MV-4-11 (cell line): Measurements from ENCODE around the gene IL11.

Experiments
- DNase-seq: peaks from one replicate; lab custom pipeline; 2025; lab: John Stamatoyannopoulos, UW

IL11 gene

DNA sequence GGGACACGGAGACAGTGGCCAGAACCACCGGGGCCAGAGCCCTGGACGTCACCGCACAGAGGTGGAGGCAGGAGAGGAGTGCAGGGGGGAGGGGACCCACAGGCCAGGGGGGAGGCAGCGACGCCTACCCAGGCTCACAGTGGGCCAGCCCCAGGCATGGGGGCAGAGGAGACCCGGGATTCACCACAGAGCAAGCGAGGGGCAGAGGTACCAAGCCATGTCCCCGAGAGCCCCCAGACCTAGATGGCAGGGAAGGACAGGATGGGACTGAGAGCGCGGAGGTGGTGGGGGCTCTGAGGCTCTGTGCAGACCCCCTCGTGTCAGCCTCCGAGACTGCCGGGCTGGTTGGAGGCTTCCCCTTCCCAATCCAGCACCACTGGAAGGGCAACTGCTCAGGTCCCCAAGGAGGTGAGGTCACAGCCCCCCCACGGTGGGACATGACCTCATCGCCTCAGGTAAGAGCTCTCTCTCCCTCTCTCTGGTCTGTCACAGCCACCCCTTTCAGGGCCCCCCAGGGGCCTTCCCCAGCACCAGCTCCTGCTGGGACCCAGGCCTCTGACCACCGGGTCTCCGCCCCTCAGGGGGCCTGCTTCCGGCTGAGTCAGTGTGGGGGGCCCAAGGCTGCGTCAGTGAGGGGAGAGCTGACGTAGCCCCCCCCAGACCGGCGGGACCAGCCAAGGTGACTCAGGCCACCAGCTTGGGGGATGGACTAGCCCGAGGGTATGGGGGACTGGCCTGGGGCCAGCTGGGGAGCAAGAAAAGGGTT lies 2.2 kb upstream of the IL11 start:
- no peak for DNase-seq

DNA sequence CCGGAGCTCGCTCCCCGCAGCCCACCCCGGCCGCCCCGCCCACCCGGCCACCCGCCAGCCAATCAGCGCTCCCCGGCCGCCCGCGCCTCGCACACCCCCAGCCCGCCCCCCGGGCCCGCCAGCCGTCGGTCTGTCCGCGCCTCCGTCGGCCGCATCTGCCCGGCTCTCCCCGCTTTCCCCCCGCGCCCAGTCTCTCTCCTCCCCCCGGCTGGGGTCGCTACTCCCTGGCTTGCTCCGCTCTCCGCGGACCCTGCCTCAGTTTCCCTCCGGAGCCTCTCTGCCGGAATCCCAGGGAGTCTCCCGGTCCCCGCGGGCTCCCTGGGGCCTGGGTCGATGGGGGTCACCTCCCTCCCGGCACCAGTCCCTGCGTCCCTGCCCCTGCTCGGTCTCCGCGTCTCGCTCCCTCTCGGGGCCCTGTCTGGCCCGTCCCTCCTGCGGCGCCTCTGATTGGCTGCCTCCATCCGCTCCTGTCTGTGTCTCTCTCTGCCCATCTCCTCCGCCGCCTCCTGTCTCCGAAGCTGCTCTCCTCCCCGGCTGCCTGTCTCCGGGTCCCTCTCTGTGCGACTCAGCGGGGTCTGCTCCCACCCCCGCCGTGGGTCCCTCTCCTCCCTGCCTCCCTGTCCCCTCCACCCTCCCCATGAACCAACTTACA lies 484 bp downstream of the IL11 start:
- DNase-seq: no peak

- no peak for DNase-seq
These were observed 1.3 kb downstream of the IL11 start for GRCh38 chr19:55368701-55369563.

- no peak for DNase-seq
These were observed 2.2 kb downstream of the IL11 start for GRCh38 chr19:55368106-55368505.

DNA sequence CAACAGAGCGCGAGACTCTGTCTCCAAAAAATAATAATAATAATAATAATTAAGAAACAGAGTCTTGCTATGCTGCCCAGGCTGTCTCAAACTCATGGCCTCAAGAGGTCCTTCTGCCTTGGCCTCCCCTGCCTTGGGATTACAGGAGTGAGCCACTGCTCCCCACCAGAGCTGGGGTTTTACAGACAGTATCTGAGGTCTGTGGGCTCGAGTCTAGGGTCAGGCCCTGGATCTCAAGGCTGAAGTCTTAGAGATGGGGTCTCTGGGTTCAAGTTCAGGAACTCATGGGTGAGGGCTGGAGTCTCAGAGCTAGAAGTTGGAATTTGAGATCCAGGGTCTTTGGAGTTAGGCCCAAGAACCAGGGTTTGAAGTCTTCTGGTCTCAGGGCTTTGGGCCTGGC lies 3.5 kb downstream of the IL11 start:
- DNase-seq: no peak

GRCh38 chr19:55365964-55366363 lies 4.3 kb downstream of the IL11 start:
- no peak for DNase-seq

DNA sequence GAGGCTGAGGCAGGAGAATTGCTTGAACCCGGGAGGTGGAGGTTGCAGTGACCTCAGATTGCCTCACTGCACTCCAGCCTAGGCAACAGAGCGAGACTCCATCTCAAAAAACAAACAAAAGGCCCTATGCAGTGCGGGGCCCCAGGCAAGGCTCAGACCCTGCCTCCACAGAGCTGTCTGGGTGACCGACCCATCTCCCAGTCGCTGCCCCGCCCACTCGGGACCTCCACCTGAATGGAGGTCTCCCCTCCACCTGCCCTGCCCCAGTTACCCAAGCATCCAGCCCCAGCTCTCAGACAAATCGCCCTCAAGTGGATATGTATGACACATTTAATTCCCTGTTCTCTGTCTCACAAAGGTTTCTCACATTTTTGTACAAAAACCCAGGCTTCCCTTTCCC lies 5.0 kb downstream of the IL11 start:
- no peak for DNase-seq

GRCh38 chr19:55362990-55363716 lies 7.1 kb downstream of the IL11 start, which contains the start of gene GARIN5B:
GARIN5B (minus strand) TSS chr19:55363260; CDS start chr19:55363066, 194 bp downstream.
- DNase-seq: no peak

DNA sequence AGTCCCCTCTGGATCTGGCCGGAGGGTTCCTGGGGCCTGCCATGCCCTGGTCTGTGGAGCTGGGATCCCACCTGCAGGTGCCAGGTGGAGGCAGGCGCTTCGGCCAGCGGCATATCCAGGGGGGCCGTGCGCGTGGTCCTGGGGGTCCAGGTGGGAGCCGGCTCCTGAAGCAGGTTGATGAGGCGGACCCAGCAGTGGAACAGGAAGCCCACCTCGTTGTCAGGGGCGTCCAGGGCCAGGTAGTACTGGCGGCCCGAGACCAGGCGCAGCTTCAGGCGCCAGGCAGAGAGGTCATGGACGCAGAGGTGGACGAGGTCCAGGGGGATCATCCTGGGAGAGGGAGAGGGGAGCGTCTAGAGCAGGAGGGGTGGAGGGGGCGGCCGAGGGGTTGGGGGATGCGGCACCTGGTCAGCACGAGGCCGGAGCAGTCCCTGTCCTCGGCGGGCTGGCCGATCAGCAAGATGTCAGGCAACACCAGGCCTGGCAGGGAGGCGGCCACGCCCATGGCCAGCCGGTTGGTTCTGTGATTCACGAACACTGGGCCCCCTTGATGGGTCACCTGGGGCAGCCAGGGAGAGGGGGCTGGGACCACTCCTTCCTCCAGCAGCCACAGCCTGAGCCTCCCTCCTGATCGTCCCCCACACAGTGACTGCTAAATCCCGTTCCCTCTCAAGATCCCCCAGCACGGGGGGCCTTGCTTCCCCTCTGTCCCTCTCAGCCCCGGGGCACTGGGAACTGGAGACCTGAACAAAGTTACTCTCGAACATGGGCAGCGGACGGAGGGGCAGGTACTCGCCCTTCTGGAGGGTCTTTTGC lies 7.9 kb downstream of the IL11 start:
- DNase-seq: no peak

DNA sequence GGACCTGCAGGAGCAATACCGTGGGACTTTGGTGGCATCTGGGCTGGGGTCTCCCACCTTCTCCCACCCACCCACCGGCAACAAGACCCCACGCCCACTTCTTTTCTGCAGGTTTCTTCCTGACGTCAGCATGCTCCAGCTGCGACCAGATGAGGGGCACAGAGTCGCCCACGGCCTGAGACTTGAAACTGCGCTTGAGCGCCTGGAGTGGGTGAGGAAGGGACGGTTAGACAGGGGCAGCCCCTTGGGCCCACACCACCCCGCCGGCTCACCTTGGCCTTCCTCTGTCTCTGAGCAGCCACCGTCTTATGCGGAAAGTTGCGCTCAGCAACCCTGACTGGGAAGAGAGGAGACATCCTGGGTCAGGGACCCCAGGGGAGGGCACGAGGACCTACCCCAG lies 9.4 kb downstream of the IL11 start:
- no peak for DNase-seq

GRCh38 chr19:55358943-55359908 lies 11.0 kb downstream of the IL11 start:
- DNase-seq: no peak

DNA sequence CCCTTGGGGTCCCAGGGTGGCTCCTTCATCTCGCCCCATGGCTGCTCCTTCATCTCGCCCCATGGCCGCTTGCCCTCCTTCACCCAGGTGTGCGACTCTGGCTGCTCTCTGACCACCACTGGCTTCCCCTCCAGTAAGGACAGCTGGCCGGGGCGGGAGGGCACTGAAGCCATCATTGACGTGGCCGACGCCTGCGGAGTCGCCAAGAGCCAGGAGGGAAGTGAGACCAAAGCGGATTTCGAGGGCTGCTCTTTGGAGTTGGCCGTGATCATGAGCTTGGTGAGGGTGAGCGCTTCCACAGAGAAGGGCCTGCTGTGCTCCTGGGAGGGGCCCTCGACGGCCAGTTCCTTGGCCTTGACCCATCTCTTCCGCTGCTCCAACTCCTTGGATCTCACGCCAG lies 11.8 kb downstream of the IL11 start:
- DNase-seq: peak; percentile 68

GRCh38 chr19:55355213-55355821 lies 14.9 kb downstream of the IL11 start:
- DNase-seq: no peak

GRCh38 chr19:55354698-55355212 lies 15.5 kb downstream of the IL11 start, which contains the start of gene COX6B2:
COX6B2 (minus strand) TSS chr19:55354719; CDS start chr19:55354521, 198 bp downstream.
- no peak for DNase-seq

DNA sequence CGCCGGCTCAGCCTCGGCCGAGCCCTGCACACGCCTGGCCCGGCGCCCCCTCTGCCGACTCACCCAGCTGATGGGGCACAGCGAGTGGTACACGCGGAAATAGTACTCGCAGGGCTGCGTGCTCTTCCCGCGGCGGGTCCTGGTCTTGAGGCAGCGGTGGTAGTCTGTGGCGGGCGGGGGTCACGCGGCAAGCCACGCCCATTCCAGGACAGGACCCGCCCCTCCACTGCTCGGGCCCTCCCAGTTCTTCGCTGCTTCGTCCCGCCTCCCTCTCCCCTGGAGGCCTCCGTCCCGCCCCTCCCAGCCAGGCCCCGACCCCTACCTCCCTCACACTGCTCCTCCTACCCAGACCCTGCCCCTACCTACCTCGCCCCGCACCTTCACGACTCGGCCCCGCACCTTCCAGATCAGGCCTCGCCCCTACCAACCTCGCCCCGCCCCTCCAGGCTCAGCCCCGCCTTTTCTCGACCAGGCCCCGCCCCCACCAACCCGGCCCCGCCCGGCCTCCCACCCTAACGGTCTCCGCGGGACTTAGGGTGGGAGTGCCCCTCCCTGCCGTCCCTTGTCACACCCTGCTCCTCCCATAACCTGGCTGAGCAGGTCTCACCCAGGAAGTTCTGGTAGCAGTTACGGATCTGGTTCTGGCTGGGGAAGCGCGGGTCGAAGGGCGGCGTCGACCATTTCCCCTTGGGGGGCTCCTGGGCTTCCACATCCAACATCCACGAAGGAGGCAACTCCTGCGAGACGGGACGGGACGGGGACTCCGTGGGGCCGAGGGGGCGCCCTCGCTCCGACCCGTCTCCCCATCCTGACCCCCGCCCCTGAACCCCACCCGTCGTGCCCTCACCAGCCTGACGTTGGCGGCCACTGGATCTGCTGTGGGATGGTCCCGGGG lies 16.2 kb downstream of the IL11 start:
- DNase-seq: peak; percentile 67

- DNase-seq: no peak
These were observed 16.9 kb downstream of the IL11 start for GRCh38 chr19:55353356-55353802.

DNA sequence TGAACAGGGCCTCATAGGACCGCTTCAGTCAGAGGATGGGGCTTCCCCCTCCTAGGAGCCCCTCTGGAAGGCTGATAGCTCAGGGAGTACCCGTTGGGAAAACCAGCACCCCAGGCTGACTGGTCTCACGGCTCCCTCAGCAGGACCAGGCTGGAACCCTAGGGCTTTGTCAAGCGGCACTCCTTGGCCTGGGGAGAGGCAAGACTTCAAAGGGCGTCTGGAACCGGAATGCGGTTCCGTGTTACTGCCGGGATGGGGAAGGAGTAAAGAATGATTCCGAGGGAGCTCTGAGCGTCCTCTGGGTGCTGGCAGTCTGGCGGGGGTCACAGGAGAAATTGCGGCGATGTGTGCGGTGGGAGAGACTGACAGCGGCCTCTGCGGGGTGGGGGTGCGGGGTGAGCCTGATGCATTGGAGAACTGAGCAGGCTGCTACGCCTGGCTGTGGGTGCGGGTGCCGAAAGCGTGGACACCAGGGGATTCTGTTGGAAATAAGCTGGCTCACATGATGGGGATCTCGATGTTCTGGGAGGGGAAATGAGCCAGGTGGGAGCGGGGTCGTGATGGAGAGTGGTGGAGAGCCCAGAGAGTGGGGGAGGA lies 17.6 kb downstream of the IL11 start:
- DNase-seq: no peak

- no peak for DNase-seq
These were observed 18.2 kb downstream of the IL11 start for GRCh38 chr19:55352040-55352439.
